Measurements from ENCODE around the gene ANKRD22. TPM values are rescaled to one million over a fixed set of nuclear protein-coding genes. Genes with fewer than 3 reads are reported as not detected.
A peak's percentile ranks its signal among the peaks of the same experiment; 100 is the strongest.
"Not testable (repeated sequence)": the region's sequence is repeated elsewhere in the genome, so short reads cannot be mapped to it uniquely, and the experiment has no call there.

ANKRD22 gene
- total RNA-seq, 1 donor from 2014 or later = not detected

DNA sequence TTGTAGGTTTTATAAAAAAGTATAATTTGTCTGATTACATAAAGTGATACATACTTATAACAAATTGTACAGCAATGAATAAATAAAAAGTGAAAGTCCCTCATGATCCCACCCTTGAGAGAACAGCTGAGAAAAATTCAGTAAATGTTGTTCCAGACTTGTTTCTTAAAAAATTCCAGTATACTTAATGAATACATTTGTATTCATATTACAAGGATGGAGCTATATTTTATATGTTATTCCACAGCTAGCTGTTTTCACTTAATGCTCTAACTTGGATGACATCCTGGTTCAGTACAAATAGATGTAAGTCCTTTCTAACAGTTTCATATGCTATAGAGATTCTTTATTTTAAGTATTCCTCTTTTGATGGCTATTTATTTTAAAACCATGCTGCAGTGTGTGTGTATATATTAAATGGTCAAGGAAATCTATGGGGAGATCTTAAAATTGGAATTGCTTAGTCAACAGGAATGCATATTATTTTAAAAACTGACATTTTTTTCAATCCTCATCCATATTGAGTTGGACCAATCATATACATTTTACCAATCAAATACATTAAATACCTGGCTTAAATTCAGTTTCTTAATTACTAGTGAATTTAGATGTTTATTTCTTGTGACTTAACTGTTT is 37.3 kb upstream of the ANKRD22 start:
- H3K4me1 Mint-ChIP-seq (ENCODE audit: low read depth) = peaks cover 15% of the 10 kb centered on the region
- TF ChIP-seq, protein P1, sequence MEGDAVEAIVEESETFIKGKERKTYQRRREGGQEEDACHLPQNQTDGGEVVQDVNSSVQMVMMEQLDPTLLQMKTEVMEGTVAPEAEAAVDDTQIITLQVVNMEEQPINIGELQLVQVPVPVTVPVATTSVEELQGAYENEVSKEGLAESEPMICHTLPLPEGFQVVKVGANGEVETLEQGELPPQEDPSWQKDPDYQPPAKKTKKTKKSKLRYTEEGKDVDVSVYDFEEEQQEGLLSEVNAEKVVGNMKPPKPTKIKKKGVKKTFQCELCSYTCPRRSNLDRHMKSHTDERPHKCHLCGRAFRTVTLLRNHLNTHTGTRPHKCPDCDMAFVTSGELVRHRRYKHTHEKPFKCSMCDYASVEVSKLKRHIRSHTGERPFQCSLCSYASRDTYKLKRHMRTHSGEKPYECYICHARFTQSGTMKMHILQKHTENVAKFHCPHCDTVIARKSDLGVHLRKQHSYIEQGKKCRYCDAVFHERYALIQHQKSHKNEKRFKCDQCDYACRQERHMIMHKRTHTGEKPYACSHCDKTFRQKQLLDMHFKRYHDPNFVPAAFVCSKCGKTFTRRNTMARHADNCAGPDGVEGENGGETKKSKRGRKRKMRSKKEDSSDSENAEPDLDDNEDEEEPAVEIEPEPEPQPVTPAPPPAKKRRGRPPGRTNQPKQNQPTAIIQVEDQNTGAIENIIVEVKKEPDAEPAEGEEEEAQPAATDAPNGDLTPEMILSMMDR (IDR thresholded peaks at IDR 0.05) = no peak
- H3K27ac Mint-ChIP-seq (ENCODE audit: unreplicated experiment) = no peak overlapping the region
- H3K27me3 Mint-ChIP-seq (ENCODE audit: low read depth) = no peaks in the 10 kb centered on the region
- H3K36me3 Mint-ChIP-seq (ENCODE audit: low read depth) = no peaks in the 10 kb centered on the region
- DNase-seq (ENCODE audit: low spot score) = no peak
- no peak overlapping the region for H3K4me3 Mint-ChIP-seq (ENCODE audit: unreplicated experiment)
- no peaks in the 10 kb centered on the region for H3K9me3 Mint-ChIP-seq (ENCODE audit: low read depth)

DNA sequence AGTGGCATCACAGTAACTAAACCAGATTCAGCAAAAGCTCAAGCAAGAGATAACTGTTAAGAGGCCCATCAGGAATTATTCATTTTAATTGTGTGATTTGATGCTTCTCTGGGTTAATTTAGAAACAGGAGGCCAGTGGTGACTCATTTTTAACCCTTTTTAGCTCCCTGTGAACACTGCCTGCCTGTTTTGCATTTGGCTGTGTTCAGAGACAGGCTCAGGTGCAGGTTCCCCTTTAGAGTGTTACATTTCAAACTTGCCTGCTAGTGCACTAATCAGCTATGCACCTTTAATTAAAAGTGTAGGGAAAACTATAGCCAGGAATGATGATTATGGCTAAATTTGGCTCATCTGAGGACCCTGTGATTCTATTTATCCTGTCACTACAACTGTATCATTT is 34.9 kb upstream of the ANKRD22 start:
- no peaks in the 10 kb centered on the region for H3K36me3 Mint-ChIP-seq (ENCODE audit: low read depth)
- H3K27me3 Mint-ChIP-seq (ENCODE audit: low read depth) = no peaks in the 10 kb centered on the region
- H3K4me3 Mint-ChIP-seq (ENCODE audit: unreplicated experiment) = no peak overlapping the region
- H3K9me3 Mint-ChIP-seq (ENCODE audit: low read depth) = no peaks in the 10 kb centered on the region
- no peak for DNase-seq (ENCODE audit: low spot score)
- TF ChIP-seq, protein P1 (IDR thresholded peaks at IDR 0.05) = no peak
- no peak overlapping the region for H3K27ac Mint-ChIP-seq (ENCODE audit: unreplicated experiment)
- peaks cover 27% of the 10 kb centered on the region for H3K4me1 Mint-ChIP-seq (ENCODE audit: low read depth)

DNA sequence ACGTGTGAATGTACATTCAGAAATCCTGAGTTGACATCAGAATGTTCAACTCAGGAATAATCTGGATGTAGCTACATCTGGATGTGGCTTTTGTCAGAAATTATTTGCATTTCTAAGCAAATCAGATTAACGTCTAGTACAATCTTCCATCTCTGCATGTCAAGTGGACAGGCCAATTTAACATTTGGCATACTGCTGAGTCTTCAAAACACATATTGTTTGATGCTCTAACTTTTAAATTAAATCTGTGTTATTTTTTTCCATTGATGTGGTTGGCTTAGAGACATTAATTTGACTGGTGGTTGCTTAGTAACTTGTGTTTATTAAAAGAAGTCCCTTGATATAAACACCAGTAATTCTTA is 31.8 kb upstream of the ANKRD22 start:
- TF ChIP-seq, protein P1 (IDR thresholded peaks at IDR 0.05) = no peak
- DNase-seq (ENCODE audit: low spot score) = no peak
- H3K4me1 Mint-ChIP-seq (ENCODE audit: low read depth) = peaks cover 33% of the 10 kb centered on the region
- no peaks in the 10 kb centered on the region for H3K9me3 Mint-ChIP-seq (ENCODE audit: low read depth)
- no peak overlapping the region for H3K4me3 Mint-ChIP-seq (ENCODE audit: unreplicated experiment)
- H3K36me3 Mint-ChIP-seq (ENCODE audit: low read depth) = no peaks in the 10 kb centered on the region
- no peaks in the 10 kb centered on the region for H3K27me3 Mint-ChIP-seq (ENCODE audit: low read depth)
- H3K27ac Mint-ChIP-seq (ENCODE audit: unreplicated experiment) = no peak overlapping the region

DNA sequence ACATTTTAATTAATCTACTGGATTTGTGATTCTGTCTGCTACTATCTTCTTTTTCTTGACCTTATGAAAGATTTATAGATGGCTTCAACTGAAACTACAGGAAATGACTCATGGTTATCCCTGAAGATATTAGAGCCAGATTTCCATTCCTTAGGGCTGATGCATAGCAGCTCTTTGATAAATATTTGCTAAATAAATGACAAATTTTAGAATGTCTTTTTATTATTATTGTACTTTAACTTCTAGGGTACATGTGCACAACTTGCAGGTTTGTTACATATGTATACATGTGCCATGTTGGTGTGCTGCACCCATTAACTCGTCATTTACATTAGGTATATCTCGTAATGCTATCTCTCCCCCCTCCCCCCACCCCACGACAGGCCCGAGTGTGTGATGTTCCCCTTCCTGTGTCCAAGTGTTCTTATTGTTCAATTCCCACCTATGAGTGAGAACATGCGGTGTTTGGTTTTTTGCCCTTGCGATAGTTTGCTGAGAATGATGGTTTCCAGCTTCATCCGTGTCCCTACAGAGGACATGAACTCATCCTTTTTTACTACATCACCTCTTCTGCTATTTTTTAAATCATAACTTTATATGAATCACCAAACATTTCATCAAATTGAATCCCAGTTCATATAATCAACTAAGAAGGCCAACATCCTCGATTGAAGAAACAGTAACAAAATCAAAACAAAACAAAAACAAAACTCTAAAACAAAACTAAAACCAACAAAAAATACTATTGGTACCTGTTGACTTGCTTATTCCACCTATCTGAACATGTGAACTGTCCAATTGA is 31.2 kb upstream of the ANKRD22 start:
- Mint-ChIP-seq H3K27ac (ENCODE audit: unreplicated experiment) (peak overlapping the region; percentile 83), H3K4me1 (ENCODE audit: low read depth) (peaks cover 33% of the 10 kb centered on the region)
- H3K27me3 Mint-ChIP-seq (ENCODE audit: low read depth); H3K4me3 Mint-ChIP-seq (ENCODE audit: unreplicated experiment); DNase-seq (ENCODE audit: low spot score); H3K36me3 Mint-ChIP-seq (ENCODE audit: low read depth); H3K9me3 Mint-ChIP-seq (ENCODE audit: low read depth): not testable (repeated sequence)

DNA sequence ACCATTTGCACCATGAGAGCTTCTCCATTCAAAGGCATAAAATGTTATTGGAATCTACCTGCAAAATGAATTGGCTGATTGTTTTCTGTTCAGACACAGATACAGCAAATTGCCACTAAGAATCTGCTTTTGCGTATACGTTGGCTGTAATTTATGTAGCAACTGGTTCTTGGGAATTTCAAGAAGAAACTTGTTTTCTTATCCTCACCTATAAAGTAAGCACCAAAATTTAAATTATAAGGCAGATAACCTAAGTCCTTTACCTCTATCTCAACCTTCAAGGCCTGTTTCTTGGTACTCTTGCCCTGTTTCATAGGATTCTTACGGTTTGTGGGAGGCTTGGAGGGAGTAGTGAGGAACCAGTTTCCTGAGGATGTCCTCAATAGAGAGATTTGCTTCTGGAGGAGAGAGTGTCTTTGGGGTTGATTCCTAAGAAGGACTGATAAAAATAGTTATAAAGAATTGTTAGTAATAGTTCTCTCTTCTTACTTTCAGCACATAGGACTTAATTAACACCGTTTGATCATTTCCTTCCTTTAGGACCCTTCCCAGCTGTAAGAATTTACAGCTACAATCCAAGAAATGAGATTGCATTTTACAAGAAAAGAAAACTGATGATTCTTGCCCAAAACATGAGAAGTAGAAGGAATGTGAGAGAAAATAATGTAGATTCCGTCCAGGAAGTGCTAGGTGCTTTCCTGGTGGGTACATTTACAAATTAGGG is 30.4 kb upstream of the ANKRD22 start:
- H3K27ac Mint-ChIP-seq (ENCODE audit: unreplicated experiment) = peak overlapping the region; percentile 83
- no peak overlapping the region for H3K4me3 Mint-ChIP-seq (ENCODE audit: unreplicated experiment)
- H3K36me3 Mint-ChIP-seq (ENCODE audit: low read depth) = no peaks in the 10 kb centered on the region
- peaks cover 33% of the 10 kb centered on the region for H3K4me1 Mint-ChIP-seq (ENCODE audit: low read depth)
- TF ChIP-seq, protein P1 (IDR thresholded peaks at IDR 0.05) = no peak
- H3K27me3 Mint-ChIP-seq (ENCODE audit: low read depth) = peaks cover under 1% of the 10 kb centered on the region
- DNase-seq (ENCODE audit: low spot score) = no peak
- H3K9me3 Mint-ChIP-seq (ENCODE audit: low read depth) = no peaks in the 10 kb centered on the region

Data from chondrocyte (in vitro differentiated cells).